MM.1S (cell line): ENCODE results near the gene DGKI.

ENCODE experiments used
- EZH2 ChIP-seq: fragments of 300-600 bp; sonication (generic); optimal IDR thresholded peaks from 2 replicates; pipeline ENCODE3; 2017; ENCODE audit warnings: low read depth, mild to moderate bottlenecking, antibody characterized with exemption, low read length, mixed read lengths
- EZH2phosphoT487 ChIP-seq: fragments of 300-600 bp; sonication (generic); IDR thresholded peaks from 2 replicates; pipeline ENCODE4 v1.6.1; 2018; ENCODE audit warnings: antibody characterized with exemption, low read length
- TF ChIP-seq, protein P1 (sequence below): fragments of 300-600 bp; sonication (generic); IDR thresholded peaks from 2 replicates; pipeline ENCODE4 v1.5.1; 2016; ENCODE audit warnings: antibody characterized with exemption, low read length, mixed read lengths

DNA sequence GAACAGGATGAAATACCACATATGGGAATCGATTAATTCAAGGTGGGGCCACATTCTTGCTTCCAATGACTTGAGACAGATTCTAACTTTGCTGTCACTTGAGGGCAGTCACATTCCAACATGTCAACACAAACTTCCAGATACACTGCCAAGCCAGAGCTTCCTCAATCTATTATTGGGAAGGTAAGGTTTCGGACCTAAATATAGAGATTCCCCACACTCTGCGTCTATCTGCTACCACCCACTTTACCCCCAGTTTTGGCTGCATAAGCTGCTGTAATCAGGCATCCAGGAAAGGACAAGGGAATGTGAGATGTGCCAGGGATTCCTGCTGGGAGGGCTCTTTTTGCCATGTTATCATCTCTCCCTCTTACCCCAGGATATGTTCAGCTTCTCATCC lies 20.5 kb upstream of the DGKI start:
- TF ChIP-seq, protein P1, sequence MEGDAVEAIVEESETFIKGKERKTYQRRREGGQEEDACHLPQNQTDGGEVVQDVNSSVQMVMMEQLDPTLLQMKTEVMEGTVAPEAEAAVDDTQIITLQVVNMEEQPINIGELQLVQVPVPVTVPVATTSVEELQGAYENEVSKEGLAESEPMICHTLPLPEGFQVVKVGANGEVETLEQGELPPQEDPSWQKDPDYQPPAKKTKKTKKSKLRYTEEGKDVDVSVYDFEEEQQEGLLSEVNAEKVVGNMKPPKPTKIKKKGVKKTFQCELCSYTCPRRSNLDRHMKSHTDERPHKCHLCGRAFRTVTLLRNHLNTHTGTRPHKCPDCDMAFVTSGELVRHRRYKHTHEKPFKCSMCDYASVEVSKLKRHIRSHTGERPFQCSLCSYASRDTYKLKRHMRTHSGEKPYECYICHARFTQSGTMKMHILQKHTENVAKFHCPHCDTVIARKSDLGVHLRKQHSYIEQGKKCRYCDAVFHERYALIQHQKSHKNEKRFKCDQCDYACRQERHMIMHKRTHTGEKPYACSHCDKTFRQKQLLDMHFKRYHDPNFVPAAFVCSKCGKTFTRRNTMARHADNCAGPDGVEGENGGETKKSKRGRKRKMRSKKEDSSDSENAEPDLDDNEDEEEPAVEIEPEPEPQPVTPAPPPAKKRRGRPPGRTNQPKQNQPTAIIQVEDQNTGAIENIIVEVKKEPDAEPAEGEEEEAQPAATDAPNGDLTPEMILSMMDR, result no peak
- TF ChIP-seq EZH2 (no peak), EZH2phosphoT487 (no peak)
